BE2C (cell line): ENCODE results near the gene TFDP1.

Experiments
- DNase-seq: peaks from one replicate; pipeline ENCODE4 v3.0.0-alpha.2; 2020
- H3K27me3 ChIP-seq: fragments of 250-450 bp; sonication (Bioruptor Pico); 2 replicates; pipeline ENCODE4 v1.5.1; 2020; ENCODE audit warnings: mild to moderate bottlenecking
- H3K36me3 ChIP-seq: fragments of 250-450 bp; sonication (Bioruptor Pico); 2 replicates; pipeline ENCODE4 v1.5.1; 2020; ENCODE audit warnings: mild to moderate bottlenecking
- H3K4me1 ChIP-seq: fragments of 250-450 bp; sonication (Bioruptor Pico); 2 replicates; pipeline ENCODE4 v1.5.1; 2020
- H3K4me3 ChIP-seq: 2 replicates; pipeline ENCODE4 v1.5.1; 2011; ENCODE audit warnings: low read depth, low read length
- H3K9me3 ChIP-seq: fragments of 250-450 bp; sonication (Bioruptor Pico); 2 replicates; pipeline ENCODE4 v1.5.1; 2020
- TF ChIP-seq, protein P1 (sequence below): IDR thresholded peaks from 2 replicates; pipeline ENCODE4 v1.5.1; 2012; ENCODE audit warnings: mild to moderate bottlenecking, low read depth, low read length

TFDP1 gene

DNA sequence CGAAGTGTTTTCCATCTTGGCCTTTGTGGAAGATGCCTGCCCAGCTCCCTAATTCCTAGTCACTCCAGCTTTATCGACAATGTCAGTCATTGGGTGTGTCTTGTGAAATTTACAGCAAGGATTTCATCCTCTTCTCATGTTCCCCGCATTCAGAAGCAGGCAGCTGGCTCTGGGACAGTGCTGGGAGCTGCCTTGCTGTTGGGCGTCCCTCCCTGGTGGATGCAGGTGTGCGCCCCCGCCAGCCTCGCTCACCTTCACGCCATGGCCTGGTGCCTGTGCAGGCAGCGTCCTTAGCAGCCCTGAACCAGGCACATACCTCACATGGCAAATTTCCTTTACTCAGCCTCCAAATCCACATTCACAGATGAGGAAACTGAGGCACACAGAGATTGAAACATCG, 39.7 kb upstream of the TFDP1 start:
- H3K4me1 ChIP-seq: peaks cover 56% of the 10 kb centered on the region
- TF ChIP-seq, protein P1, sequence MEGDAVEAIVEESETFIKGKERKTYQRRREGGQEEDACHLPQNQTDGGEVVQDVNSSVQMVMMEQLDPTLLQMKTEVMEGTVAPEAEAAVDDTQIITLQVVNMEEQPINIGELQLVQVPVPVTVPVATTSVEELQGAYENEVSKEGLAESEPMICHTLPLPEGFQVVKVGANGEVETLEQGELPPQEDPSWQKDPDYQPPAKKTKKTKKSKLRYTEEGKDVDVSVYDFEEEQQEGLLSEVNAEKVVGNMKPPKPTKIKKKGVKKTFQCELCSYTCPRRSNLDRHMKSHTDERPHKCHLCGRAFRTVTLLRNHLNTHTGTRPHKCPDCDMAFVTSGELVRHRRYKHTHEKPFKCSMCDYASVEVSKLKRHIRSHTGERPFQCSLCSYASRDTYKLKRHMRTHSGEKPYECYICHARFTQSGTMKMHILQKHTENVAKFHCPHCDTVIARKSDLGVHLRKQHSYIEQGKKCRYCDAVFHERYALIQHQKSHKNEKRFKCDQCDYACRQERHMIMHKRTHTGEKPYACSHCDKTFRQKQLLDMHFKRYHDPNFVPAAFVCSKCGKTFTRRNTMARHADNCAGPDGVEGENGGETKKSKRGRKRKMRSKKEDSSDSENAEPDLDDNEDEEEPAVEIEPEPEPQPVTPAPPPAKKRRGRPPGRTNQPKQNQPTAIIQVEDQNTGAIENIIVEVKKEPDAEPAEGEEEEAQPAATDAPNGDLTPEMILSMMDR: no peak
- DNase-seq: no peak
- H3K9me3 ChIP-seq: no peaks in the 10 kb centered on the region; the same call in 1 of the 2 replicates
- H3K36me3 ChIP-seq: peaks cover 4% of the 10 kb centered on the region
- no peak overlapping the region for H3K4me3 ChIP-seq
- H3K27me3 ChIP-seq: no peaks in the 10 kb centered on the region

DNA sequence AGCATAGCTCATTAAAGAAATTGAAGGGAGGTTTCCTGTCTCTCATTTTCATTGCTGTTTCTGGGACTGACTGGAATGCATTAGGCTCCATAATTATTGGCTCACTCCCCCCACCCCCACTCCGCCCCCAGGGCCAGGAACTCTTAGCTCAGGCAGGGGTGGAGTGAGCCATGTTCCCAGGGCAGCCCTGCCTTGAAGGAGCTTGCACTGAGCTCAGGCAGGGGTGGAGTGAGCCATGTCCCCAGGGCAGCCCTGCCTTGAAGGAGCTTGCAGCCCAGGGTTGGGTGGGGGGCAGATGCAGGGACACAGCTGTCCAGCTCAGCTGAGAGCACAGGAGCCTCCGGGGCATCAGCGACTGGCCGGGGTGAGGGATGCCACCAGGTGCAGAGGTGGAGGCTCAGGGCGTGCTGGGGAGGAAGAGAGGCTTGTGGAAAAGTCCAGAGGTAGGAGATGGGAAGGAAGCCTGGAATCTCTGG, 39.1 kb upstream of the TFDP1 start:
- peak; percentile 43 for DNase-seq
- Histone ChIP-seq H3K36me3 (peaks cover 4% of the 10 kb centered on the region), H3K9me3 (no peaks in the 10 kb centered on the region; the same call in 1 of the 2 replicates), H3K4me3 (no peak overlapping the region), H3K4me1 (peaks cover 54% of the 10 kb centered on the region), H3K27me3 (no peaks in the 10 kb centered on the region)
- TF ChIP-seq, protein P1: no peak

DNA sequence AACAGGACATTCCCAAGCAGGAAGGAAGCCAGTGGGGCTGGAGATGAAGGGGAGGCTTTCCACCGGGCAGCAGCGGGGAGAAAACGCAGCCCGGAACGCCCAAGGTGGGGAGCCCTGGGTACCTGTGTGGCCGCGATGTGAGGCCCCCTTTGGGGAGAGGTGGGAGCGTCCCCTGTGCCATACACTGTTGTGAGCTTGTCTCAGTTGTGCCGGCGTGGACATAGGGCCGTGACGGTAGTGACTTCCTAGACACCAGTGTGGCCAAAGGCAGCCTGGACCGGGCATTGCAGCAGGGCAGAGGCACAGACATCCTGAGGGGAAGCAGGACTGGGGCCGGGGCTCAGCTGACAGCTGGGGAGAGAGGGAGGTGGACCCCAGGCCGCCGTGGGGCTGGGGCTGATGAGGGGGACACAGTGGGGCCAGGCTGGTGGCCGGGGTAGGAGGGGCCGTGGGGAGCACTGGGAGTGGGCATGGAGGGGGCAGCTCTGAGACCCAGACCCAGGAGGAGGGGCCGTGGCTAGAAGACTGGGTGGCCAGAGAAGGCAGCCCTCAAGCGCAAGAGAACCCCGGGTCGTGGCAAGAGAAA, 38.5 kb upstream of the TFDP1 start:
- TF ChIP-seq, protein P1: no peak

GRCh38 chr13:113546571-113547237, 37.8 kb upstream of the TFDP1 start:
- peaks cover 8% of the 10 kb centered on the region for H3K36me3 ChIP-seq
- no peak for DNase-seq
- H3K4me1 ChIP-seq: peaks cover 52% of the 10 kb centered on the region
- H3K27me3 ChIP-seq: no peaks in the 10 kb centered on the region
- TF ChIP-seq, protein P1: no peak
- no peak overlapping the region for H3K4me3 ChIP-seq
- no peaks in the 10 kb centered on the region; the same call in 1 of the 2 replicates for H3K9me3 ChIP-seq

More for the DNA sequence above, 38.5 kb upstream of the TFDP1 start:
- Histone ChIP-seq H3K9me3 (no peaks in the 10 kb centered on the region; the same call in 1 of the 2 replicates), H3K36me3 (peaks cover 4% of the 10 kb centered on the region), H3K4me3 (no peak overlapping the region), H3K27me3 (no peaks in the 10 kb centered on the region), H3K4me1 (peaks cover 52% of the 10 kb centered on the region)
- DNase-seq: no peak

GRCh38 chr13:113547238-113547971, 37.1 kb upstream of the TFDP1 start:
- peaks cover 52% of the 10 kb centered on the region for H3K4me1 ChIP-seq
- no peaks in the 10 kb centered on the region; the same call in 1 of the 2 replicates for H3K9me3 ChIP-seq

More at GRCh38 chr13:113547238-113547971, 37.1 kb upstream of the TFDP1 start:
- Histone ChIP-seq H3K4me3 (no peak overlapping the region), H3K27me3 (no peaks in the 10 kb centered on the region), H3K36me3 (peaks cover 10% of the 10 kb centered on the region)
- no peak for DNase-seq
- TF ChIP-seq, protein P1: no peak
